Measurements from ENCODE around the gene DPM2. TPM values are rescaled to one million over a fixed set of nuclear protein-coding genes. Genes with fewer than 3 reads are reported as not detected.

Gene DPM2
- total RNA-seq, 4 donors from 2014 or later, result 17.3 to 43.3 (median 35.5) TPM

GRCh38 chr9:127918183-127919107 lies 19.2 kb downstream of the DPM2 start:
- Histone ChIP-seq H3K36me3 (no peaks in the 10 kb centered on the region), H3K4me1 (peaks cover 22 to 46% of the 10 kb centered on the region in 2 donors), H3K27ac (peak overlapping the region in 2 of 3 donors; percentile 50 to 54), H3K4me3 (replicated peaks in 1 of 3) (no peak overlapping the region), H3K9me3 (no peaks in the 10 kb centered on the region), H3K27me3 (no peaks in the 10 kb centered on the region)
- intact Hi-C loops (cut with DNase I), result loop anchor here (5.0 kb wide), 1 partner anchor 181 kb away; the partner anchor contains the start of gene TOR2A
- 92 to 93% methylated on average over 6 to 8 of the region's 8 CpGs for WGBS, 2 donors
- no peak for DNase-seq
- TF ChIP-seq POLR2A (IDR thresholded peaks at IDR 0.05) (no peak), CTCF (IDR thresholded peaks at IDR 0.05) (no peak)

GRCh38 chr9:127917603-127918002 lies 20.1 kb downstream of the DPM2 start:
- Histone ChIP-seq H3K27me3 (no peaks in the 10 kb centered on the region), H3K27ac (peak overlapping the region in 1 of 3 donors; percentile 24), H3K36me3 (no peaks in the 10 kb centered on the region), H3K9me3 (no peaks in the 10 kb centered on the region), H3K4me1 (peaks cover 22 to 50% of the 10 kb centered on the region in 2 donors), H3K4me3 (replicated peaks in 1 of 3) (no peak overlapping the region)
- WGBS, 2 donors, result 77 to 85% methylated on average over 6 of the region's 6 CpGs
- no peak for DNase-seq
- intact Hi-C loops (cut with DNase I), result loop anchor here (5.0 kb wide), 1 partner anchor 180 kb away; the partner anchor contains the start of gene TOR2A
- no peak for TF ChIP-seq CTCF (IDR thresholded peaks at IDR 0.05)
- TF ChIP-seq POLR2A (IDR thresholded peaks at IDR 0.05), result no peak

- H3K4me1 ChIP-seq, result peaks cover 21 to 56% of the 10 kb centered on the region in 2 donors
- H3K27ac ChIP-seq, result peak within 1 kb of the TSS in 2 of 3 donors; percentile 24 to 46
- H3K27me3 ChIP-seq, result no peaks in the 10 kb centered on the region
- TF ChIP-seq POLR2A (IDR thresholded peaks at IDR 0.05) (peak in 1 of 2 donors; percentile 44), CTCF (IDR thresholded peaks at IDR 0.05) (no peak)
- intact Hi-C loops (cut with DNase I), result loop anchor here (5.0 kb wide), 1 partner anchor 180 kb away; the partner anchor contains the start of gene TOR2A
- H3K4me3 ChIP-seq (replicated peaks in 1 of 3), result peak within 1 kb of the TSS; percentile 12 to 61 (median 57)
- H3K36me3 ChIP-seq, result no peaks in the 10 kb centered on the region
- WGBS, 2 donors, result 9 to 25% methylated on average over 9 to 24 of the region's 71 CpGs
- DNase-seq, result peak; percentile 94
- H3K9me3 ChIP-seq, result no peaks in the 10 kb centered on the region
Observed at GRCh38 chr9:127916720-127917581, 20.7 kb downstream of the DPM2 start, which contains the start of gene ST6GALNAC4. ST6GALNAC4 (minus strand) TSS chr9:127917041; CDS start chr9:127916419, 622 bp downstream.

GRCh38 chr9:127915801-127916719 lies 21.6 kb downstream of the DPM2 start:
- 39 to 42% methylated on average over 21 to 26 of the region's 27 CpGs for WGBS, 2 donors
- no peak for DNase-seq
- H3K4me3 ChIP-seq (replicated peaks in 1 of 3), result peak overlapping the region; percentile 12 to 61 (median 57)
- TF ChIP-seq POLR2A (IDR thresholded peaks at IDR 0.05), result no peak
- no peaks in the 10 kb centered on the region for H3K36me3 ChIP-seq
- H3K4me1 ChIP-seq, result peaks cover 20 to 58% of the 10 kb centered on the region in 2 donors
- H3K27ac ChIP-seq, result peak overlapping the region in 2 of 3 donors; percentile 15 to 46
- intact Hi-C loops (cut with DNase I), result loop anchor here (5.0 kb wide), 1 partner anchor 179 kb away; the partner anchor contains the start of gene TOR2A
- H3K27me3 ChIP-seq, result no peaks in the 10 kb centered on the region
- H3K9me3 ChIP-seq, result no peaks in the 10 kb centered on the region

All from thyroid gland (tissue), 4 donors.